HG03175 (cell line): Measurements from ENCODE around the gene ENTPD8.
"Not testable (repeated sequence)": the region's sequence is repeated elsewhere in the genome, so short reads cannot be mapped to it uniquely, and the experiment has no call there.

ENCODE experiments used
- ATAC-seq: cut with Tn5 transposase; IDR thresholded peaks from one replicate; pipeline ENCODE4 v1.9.1; 2021; ENCODE audit warnings: mild to moderate bottlenecking, moderate library complexity; ENCODE audit not compliant: unreplicated experiment

ENTPD8 gene

GRCh38 chr9:137416006-137416562 is 25.1 kb downstream of the ENTPD8 start:
- ATAC-seq = no peak

DNA sequence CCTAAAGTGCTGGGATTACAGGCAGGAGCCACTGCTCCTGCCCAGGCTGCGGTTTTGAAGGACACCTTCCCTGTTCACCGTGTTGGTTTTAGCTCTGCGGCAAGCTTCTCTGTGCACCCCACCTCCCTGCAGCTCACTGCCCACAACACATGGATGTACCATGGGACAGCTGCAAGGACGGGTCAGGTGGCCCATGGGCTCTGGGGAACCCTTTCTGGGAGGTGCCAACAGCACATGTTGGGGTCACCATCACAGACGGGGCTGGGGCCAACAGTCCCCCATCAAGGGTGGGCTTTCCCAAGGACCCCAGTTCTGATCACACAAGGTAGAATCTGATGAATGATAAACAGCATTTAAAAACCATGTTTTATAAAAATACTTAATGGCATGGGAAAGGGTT is 25.7 kb downstream of the ENTPD8 start:
- ATAC-seq = no peak

- no peak for ATAC-seq
Measured at GRCh38 chr9:137412431-137412830, 28.7 kb downstream of the ENTPD8 start.

- ATAC-seq = no peak
Measured at GRCh38 chr9:137411645-137412380, 29.3 kb downstream of the ENTPD8 start.

GRCh38 chr9:137411260-137411644 is 29.9 kb downstream of the ENTPD8 start:
- ATAC-seq = no peak

DNA sequence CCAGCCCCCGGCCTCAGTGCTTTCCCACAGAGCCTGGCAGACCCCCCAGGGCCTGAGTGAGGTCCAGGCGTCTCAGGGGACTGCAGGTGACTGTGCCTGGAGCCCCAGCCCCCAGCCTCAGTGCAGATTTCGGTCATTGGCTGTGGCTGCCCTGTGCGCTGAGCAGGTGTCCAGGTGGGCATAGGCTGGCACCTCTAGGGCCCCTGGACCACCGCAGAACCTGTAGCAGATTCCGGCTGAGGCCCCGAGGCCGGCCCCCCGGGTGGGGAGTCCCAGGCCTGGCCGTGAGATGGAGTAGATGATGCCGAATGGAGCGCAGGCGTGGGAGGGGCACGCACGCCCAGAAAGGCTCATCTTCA is 30.3 kb downstream of the ENTPD8 start:
- no peak for ATAC-seq

DNA sequence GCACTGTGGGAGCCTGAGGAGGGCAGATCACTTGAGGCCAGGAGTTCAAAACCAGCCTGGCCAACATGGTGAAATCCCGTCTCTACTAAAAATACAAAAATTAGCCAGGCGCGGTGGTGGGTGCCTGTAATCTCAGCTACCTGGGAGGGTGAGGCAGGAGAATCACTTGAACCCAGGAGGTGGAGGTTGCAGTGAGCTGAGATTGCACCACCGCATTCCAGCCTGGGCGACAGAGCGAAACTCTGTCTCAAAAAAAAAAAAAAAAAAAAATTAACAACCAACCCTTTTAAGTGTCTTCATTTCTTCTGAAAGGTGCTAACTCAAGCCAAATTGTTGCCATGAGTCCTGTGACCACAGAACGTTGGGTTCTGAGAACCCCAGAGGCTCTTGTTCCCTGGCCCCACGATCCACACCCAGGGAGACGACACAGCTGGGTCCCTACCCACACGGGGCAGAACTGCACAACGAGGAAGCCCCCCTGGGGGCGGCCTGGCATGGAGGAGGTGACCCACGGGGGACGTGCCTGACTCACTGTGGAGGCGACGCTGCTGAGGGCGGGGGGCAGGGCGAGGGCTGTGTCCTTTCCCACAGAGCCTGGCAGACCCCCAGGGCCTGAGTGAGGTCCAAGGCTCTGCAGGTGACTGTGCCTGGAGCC is 30.8 kb downstream of the ENTPD8 start:
- ATAC-seq = not testable (repeated sequence)

- ATAC-seq = no peak
Measured at GRCh38 chr9:137409515-137409914, 31.6 kb downstream of the ENTPD8 start.

DNA sequence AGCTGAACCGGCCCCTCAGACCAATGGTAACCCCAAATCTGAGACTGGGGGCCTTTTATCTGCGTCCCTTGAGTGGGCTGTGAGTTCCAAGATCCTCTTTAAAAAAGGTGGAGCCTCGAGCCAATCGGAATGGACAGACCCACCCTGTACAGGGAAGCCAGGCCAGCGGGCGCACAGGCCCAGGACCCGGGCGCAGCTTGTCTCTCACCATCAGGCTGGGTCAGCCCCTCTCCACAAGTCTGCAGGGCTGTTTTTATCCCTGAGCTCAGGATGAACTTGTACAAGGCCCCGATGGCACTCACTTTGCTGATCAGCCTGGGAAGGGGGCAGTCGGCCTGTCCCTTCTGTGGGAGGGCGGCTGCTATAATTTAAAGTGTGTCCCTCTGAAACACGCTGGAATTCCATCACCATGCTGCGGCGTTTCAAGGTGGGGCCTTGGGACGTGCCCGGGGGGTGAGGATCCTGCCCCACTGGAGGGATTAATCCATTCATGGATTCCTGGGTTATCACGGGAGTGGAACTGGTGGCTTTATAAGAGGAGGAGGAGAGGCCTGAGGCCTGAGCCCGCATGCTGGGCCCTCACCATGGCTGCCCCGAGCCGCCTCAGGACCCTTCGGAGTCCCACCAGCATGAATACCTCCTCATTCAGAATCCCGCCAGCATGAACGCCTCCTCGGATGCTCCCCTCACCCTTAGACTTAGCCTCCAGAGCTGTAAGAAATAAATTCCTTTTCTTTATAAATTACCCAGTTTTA is 32.3 kb downstream of the ENTPD8 start:
- no peak for ATAC-seq

- no peak for ATAC-seq
Measured at GRCh38 chr9:137407590-137408300, 33.4 kb downstream of the ENTPD8 start.

GRCh38 chr9:137406876-137407589 is 34.1 kb downstream of the ENTPD8 start:
- peak; percentile 43 for ATAC-seq

- ATAC-seq = no peak
Measured at GRCh38 chr9:137406085-137406760, 34.9 kb downstream of the ENTPD8 start.

DNA sequence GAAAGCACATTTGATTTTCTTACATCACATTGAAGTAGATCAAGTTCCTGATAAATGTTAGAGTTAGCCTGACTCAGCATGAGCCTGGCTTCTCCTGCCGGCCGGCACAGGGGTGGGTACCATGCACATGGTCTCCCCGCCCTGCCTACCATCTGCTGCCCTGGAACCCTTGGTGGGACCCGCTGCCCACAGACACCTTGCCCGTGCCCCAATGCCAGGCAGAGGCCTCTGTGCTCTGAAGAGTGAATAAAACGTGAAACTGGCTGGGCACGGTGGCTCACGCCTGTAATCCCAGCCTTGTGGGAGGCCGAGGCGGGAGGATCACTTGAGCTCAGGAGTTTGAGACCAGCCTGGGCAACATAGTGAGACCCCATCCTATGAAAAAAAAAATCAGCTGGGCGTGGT is 35.5 kb downstream of the ENTPD8 start:
- ATAC-seq = no peak

- no peak for ATAC-seq
Measured at GRCh38 chr9:137404961-137405567, 36.1 kb downstream of the ENTPD8 start.

- no peak for ATAC-seq
Measured at GRCh38 chr9:137403269-137403668, 37.9 kb downstream of the ENTPD8 start.

GRCh38 chr9:137402746-137403145 is 38.4 kb downstream of the ENTPD8 start:
- no peak for ATAC-seq

- no peak for ATAC-seq
Measured at GRCh38 chr9:137398561-137399468, 42.3 kb downstream of the ENTPD8 start.

- ATAC-seq = no peak
Measured at GRCh38 chr9:137397675-137398423, 43.3 kb downstream of the ENTPD8 start.
